Ascending aorta (tissue), 2 donors: ENCODE measurements around the gene SH3RF1. TPM values are rescaled to one million over a fixed set of nuclear protein-coding genes. Genes with fewer than 3 reads are reported as not detected.

ENCODE experiments used
- DNase-seq, 2 donors: peaks; one replicate each; pipeline ENCODE4 v3.0.0-alpha.2; 2019; ENCODE audit warnings: low spot score in 2 of 2
- H3K27ac ChIP-seq, 2 donors: fragments of 200-600 bp; sonication (generic); one replicate each; pipeline ENCODE4 v1.5.1; 2016 to 2017; ENCODE audit warnings: mild to moderate bottlenecking in 1 of 2
- H3K27me3 ChIP-seq: fragments of 200-600 bp; sonication (generic); one replicate; pipeline ENCODE4 v1.5.1; 2017
- H3K36me3 ChIP-seq, 2 donors: fragments of 200-600 bp; sonication (generic); one replicate each; pipeline ENCODE4 v1.5.1; 2016
- H3K4me1 ChIP-seq, 2 donors: fragments of 200-600 bp; sonication (generic); one replicate each; pipeline ENCODE4 v1.5.1; 2016 to 2017; ENCODE audit warnings: mild to moderate bottlenecking in 1 of 2
- H3K4me3 ChIP-seq, 2 donors: fragments of 200-600 bp; sonication (generic); one replicate each; pipeline ENCODE4 v1.5.1; 2016 to 2017; ENCODE audit warnings: mild to moderate bottlenecking in 1 of 2
- H3K9me3 ChIP-seq, 2 donors: fragments of 200-600 bp; sonication (generic); one replicate each; pipeline ENCODE4 v1.5.1; 2016
- CTCF ChIP-seq, 3 experiments: fragments of 200-600 bp in 2 of 3; fragments of 450-650 bp in 1 of 3; sonication (generic) in 2 of 3; IDR thresholded peaks; one replicate each; pipeline ENCODE4 v1.5.1; 2016 to 2019; ENCODE audit warnings: antibody characterized with exemption in 3 of 3, mild to moderate bottlenecking in 1 of 3, moderate library complexity in 1 of 3
- intact Hi-C: fragments of 100-400 bp; cut with DNase I; formaldehyde crosslinking; loops from one replicate; pipeline ENCODE4 v1.15.1; 2023
- total RNA-seq: library from RNA; depleted of rRNA; stranded (reverse); fragments of >200 nt; gene quantifications from one replicate; pipeline ENCODE4 v1.1.0, GENCODE V29; 2016

SH3RF1 gene
- total RNA-seq, 1 donor from 2014 or later: 27.6 TPM

- no peak for TF ChIP-seq CTCF (IDR thresholded peaks at IDR 0.05)
- intact Hi-C loops: no loop called here
- Histone ChIP-seq H3K4me1 (peaks cover 15 to 66% of the 10 kb centered on the region in 2 donors), H3K36me3 (no peaks in the 10 kb centered on the region), H3K27me3 (no peaks in the 10 kb centered on the region), H3K27ac (no peak overlapping the region), H3K4me3 (no peak overlapping the region), H3K9me3 (no peaks in the 10 kb centered on the region)
- no peak for DNase-seq
These were observed 13.6 kb downstream of the SH3RF1 start for GRCh38 chr4:169256856-169257761.

GRCh38 chr4:169256101-169256612 is 14.6 kb downstream of the SH3RF1 start:
- intact Hi-C loops: no loop called here
- H3K36me3 ChIP-seq: no peaks in the 10 kb centered on the region
- no peak for TF ChIP-seq CTCF (IDR thresholded peaks at IDR 0.05)
- no peak for DNase-seq
- H3K27me3 ChIP-seq: no peaks in the 10 kb centered on the region
- H3K4me3 ChIP-seq: no peak overlapping the region
- H3K9me3 ChIP-seq: no peaks in the 10 kb centered on the region
- H3K4me1 ChIP-seq: peaks cover 15 to 70% of the 10 kb centered on the region in 2 donors
- H3K27ac ChIP-seq: no peak overlapping the region

- Histone ChIP-seq H3K27me3 (no peaks in the 10 kb centered on the region), H3K4me1 (peaks cover 9 to 72% of the 10 kb centered on the region in 2 donors), H3K27ac (peak overlapping the region in 1 of 2 donors; percentile 41), H3K9me3 (no peaks in the 10 kb centered on the region), H3K36me3 (no peaks in the 10 kb centered on the region), H3K4me3 (no peak overlapping the region)
- no peak for TF ChIP-seq CTCF (IDR thresholded peaks at IDR 0.05)
- peak in 1 of 2 donors; percentile 69 for DNase-seq
- intact Hi-C loops: no loop called here
These were observed 16.2 kb downstream of the SH3RF1 start for GRCh38 chr4:169254546-169254983.

GRCh38 chr4:169253904-169254303 is 16.9 kb downstream of the SH3RF1 start:
- Histone ChIP-seq H3K9me3 (no peaks in the 10 kb centered on the region), H3K4me1 (peaks cover 9 to 72% of the 10 kb centered on the region in 2 donors), H3K36me3 (no peaks in the 10 kb centered on the region), H3K27me3 (no peaks in the 10 kb centered on the region), H3K27ac (no peak overlapping the region), H3K4me3 (no peak overlapping the region)
- intact Hi-C loops: no loop called here
- TF ChIP-seq CTCF (IDR thresholded peaks at IDR 0.05): no peak
- DNase-seq: no peak

GRCh38 chr4:169253113-169253671 is 17.6 kb downstream of the SH3RF1 start:
- intact Hi-C loops: no loop called here
- DNase-seq: no peak
- Histone ChIP-seq H3K4me3 (no peak overlapping the region), H3K9me3 (no peaks in the 10 kb centered on the region), H3K4me1 (peaks cover 9 to 69% of the 10 kb centered on the region in 2 donors), H3K27me3 (no peaks in the 10 kb centered on the region), H3K27ac (peak overlapping the region in 1 of 2 donors; percentile 24), H3K36me3 (no peaks in the 10 kb centered on the region)
- no peak for TF ChIP-seq CTCF (IDR thresholded peaks at IDR 0.05)
